ENCODE data around the gene COL4A1. TPM values are rescaled to one million over a fixed set of nuclear protein-coding genes. Genes with fewer than 3 reads are reported as not detected.

The COL4A1 gene
- polyA plus RNA-seq, 1 experiment, result 210 TPM

DNA sequence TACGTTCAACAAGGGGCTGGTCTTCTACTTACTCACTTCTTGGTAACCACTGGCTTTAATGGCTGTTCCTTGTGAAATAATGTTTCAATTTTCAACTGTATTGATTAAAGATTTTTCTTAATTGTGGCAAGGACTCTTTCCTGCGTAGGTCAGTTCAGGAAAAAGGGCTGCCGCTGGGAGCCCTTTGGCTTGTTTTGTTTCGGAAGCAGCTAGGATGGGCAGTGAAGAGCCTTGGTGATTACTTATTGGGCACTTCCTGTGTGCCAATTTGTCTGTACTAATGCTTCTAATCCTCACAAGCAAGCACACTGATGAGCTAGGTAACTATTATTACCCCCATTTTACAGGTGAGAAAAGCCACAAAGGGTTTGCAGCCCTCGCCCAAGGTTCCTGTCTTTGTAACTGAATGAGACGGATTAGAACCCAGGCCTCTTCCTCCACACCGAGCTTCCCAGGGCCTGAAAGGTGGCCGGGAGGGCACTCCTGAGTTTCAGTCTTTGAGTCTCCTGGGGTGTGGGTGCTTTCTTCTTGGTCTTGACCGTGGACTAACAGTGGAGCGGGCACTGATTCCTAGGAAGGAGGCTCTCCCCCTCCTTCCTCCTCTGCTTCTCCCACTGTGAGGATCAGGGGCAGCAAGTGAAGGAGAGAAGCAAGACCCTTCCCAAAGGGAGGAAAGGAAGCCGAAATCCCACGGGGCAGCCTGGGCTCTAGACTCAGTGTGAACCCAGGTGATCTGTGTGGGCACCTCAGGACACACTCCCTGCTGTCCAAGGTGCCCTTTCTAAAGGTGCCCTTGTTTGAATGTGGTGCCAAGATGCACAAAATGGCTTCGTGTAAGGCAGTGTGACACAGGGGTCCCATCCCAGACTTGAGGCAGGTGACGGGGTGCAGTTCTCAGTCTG is 3.8 kb upstream of the COL4A1 start:
- H3K27ac ChIP-seq (ENCODE audit: low read depth, low read length), result peak overlapping the region; percentile 11

DNA sequence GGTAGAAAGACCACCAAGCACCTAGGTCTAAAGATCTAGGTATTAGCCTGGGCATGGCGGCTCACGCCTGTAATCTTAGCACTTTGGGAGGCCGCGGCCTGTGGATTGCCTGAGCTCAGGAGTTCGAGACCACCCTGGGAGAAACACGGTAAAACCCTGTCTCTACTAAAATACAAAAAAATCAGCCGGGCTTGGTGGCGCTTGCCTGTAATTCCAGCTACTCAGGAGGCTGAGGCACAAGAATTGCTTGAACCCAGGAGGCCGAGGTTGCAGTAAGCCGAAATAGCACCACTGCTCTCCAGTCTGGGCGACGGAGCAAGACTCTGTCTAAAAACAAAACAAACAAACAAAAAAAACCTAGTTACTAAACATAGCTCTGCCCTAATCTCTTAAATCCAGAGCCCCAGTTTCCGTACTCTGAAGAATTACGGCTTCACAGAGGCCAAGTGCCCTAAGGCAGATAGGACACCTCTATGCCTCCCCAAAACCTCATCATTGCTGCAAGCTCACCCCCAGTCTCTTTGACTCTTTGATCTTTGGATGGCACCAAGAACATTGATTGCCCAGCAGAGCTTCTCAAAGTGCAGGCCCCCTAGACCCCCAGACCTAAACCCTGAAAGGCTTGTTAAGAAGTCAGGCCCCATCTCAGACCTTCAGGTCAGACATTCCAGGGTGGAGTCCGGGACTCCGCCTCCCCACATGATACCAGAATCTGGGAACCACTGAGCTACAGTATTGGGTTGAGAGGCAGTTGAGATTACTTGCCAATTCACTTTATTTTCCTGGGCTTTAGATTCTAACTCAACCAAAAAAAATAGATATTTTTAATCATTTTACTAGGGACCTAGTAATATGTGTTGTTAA is 2.9 kb upstream of the COL4A1 start:
- no peak for DNase-seq (ENCODE audit: low read depth, low spot score)
- POLR2A ChIA-PET, result interaction anchor here (0.6 to 2.0 kb wide), 5 partner anchors 10 to 88 kb away, joined by 3 to 11 read pairs (median 5); no protein-coding TSS in a partner anchor

More for the DNA sequence above, 3.8 kb upstream of the COL4A1 start:
- no peaks in the 10 kb centered on the region; the same call in 1 of the 2 replicates for H3K9me3 ChIP-seq (ENCODE audit: control insufficient read depth, insufficient read depth, low read length)
- no peak overlapping the region for H3K4me3 ChIP-seq (ENCODE audit: low read depth, low read length)
- POLR2A ChIA-PET, result no interaction called here
- no peak for DNase-seq (ENCODE audit: low read depth, low spot score)
- CTCF ChIA-PET, result interaction anchor here (1.2 to 3.1 kb wide), 2 partner anchors 64 to 89 kb away, joined by 3 to 12 read pairs; no protein-coding TSS in a partner anchor
- H3K27me3 ChIP-seq (ENCODE audit: control insufficient read depth, insufficient read depth, low read length), result no peaks in the 10 kb centered on the region
- TF ChIP-seq, protein P1, sequence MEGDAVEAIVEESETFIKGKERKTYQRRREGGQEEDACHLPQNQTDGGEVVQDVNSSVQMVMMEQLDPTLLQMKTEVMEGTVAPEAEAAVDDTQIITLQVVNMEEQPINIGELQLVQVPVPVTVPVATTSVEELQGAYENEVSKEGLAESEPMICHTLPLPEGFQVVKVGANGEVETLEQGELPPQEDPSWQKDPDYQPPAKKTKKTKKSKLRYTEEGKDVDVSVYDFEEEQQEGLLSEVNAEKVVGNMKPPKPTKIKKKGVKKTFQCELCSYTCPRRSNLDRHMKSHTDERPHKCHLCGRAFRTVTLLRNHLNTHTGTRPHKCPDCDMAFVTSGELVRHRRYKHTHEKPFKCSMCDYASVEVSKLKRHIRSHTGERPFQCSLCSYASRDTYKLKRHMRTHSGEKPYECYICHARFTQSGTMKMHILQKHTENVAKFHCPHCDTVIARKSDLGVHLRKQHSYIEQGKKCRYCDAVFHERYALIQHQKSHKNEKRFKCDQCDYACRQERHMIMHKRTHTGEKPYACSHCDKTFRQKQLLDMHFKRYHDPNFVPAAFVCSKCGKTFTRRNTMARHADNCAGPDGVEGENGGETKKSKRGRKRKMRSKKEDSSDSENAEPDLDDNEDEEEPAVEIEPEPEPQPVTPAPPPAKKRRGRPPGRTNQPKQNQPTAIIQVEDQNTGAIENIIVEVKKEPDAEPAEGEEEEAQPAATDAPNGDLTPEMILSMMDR (IDR thresholded peaks at IDR 0.05; ENCODE audit: low read depth, low read length), result no peak

DNA sequence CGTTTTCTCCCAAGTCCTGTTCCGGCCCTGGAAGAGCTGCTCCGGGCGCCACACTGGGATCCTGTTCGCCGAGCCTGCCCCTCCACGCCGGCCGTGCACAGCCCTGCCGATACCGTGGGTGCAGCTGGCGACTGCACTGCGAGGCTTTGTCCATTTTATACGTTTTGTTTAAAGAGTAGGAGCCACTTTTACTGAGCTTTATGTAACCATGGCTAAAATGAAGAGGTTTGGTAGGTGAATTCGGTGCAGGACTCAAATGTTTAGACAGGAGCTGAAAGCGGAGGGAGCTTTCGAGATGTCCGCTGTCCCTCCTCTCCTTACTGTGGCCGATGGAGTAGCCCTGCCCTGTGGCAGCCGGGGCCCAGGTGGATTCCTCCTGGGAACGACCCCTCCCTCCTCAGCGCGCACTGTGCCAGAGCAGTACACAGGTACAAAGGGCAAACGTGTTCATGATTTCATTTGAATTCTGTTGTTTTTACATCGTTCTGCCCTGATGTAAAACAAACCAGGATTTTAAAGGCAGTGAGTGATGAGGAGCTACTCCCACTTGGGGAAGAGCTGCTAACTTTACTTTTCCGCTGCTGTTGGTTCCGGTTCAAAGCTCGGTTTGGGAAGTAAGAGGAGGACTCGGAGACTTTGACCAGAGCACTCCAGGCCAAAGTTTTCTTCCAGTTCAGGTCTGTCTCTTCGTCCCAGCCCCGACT is 1.9 kb upstream of the COL4A1 start:
- ChIA-PET POLR2A (interaction anchor here (0.6 to 2.0 kb wide), 8 partner anchors 9 to 406 kb away, joined by 3 to 11 read pairs (median 5); no protein-coding TSS in a partner anchor), CTCF (interaction anchor here (0.8 to 3.1 kb wide), 3 partner anchors 30 to 88 kb away, joined by 3 to 12 read pairs (median 4); no protein-coding TSS in a partner anchor)
- peak overlapping the region; percentile 77 for H3K27ac ChIP-seq (ENCODE audit: low read depth, low read length)
- no peak for DNase-seq (ENCODE audit: low read depth, low spot score)
- H3K4me3 ChIP-seq (ENCODE audit: low read depth, low read length), result peak overlapping the region; percentile 87
- H3K9me3 ChIP-seq (ENCODE audit: control insufficient read depth, insufficient read depth, low read length), result no peaks in the 10 kb centered on the region; the same call in 1 of the 2 replicates
- TF ChIP-seq, protein P1 (IDR thresholded peaks at IDR 0.05; ENCODE audit: low read depth, low read length), result no peak
- no peaks in the 10 kb centered on the region for H3K27me3 ChIP-seq (ENCODE audit: control insufficient read depth, insufficient read depth, low read length)

More for the DNA sequence above, 2.9 kb upstream of the COL4A1 start:
- no peaks in the 10 kb centered on the region; the same call in 1 of the 2 replicates for H3K9me3 ChIP-seq (ENCODE audit: control insufficient read depth, insufficient read depth, low read length)
- TF ChIP-seq, protein P1 (IDR thresholded peaks at IDR 0.05; ENCODE audit: low read depth, low read length), result no peak
- H3K4me3 ChIP-seq (ENCODE audit: low read depth, low read length), result peak overlapping the region; percentile 87
- no peaks in the 10 kb centered on the region for H3K27me3 ChIP-seq (ENCODE audit: control insufficient read depth, insufficient read depth, low read length)
- CTCF ChIA-PET, result interaction anchor here (1.2 to 3.1 kb wide), 3 partner anchors 63 to 89 kb away, joined by 3 to 12 read pairs (median 4); no protein-coding TSS in a partner anchor
- peak overlapping the region; percentile 11 for H3K27ac ChIP-seq (ENCODE audit: low read depth, low read length)

DNA sequence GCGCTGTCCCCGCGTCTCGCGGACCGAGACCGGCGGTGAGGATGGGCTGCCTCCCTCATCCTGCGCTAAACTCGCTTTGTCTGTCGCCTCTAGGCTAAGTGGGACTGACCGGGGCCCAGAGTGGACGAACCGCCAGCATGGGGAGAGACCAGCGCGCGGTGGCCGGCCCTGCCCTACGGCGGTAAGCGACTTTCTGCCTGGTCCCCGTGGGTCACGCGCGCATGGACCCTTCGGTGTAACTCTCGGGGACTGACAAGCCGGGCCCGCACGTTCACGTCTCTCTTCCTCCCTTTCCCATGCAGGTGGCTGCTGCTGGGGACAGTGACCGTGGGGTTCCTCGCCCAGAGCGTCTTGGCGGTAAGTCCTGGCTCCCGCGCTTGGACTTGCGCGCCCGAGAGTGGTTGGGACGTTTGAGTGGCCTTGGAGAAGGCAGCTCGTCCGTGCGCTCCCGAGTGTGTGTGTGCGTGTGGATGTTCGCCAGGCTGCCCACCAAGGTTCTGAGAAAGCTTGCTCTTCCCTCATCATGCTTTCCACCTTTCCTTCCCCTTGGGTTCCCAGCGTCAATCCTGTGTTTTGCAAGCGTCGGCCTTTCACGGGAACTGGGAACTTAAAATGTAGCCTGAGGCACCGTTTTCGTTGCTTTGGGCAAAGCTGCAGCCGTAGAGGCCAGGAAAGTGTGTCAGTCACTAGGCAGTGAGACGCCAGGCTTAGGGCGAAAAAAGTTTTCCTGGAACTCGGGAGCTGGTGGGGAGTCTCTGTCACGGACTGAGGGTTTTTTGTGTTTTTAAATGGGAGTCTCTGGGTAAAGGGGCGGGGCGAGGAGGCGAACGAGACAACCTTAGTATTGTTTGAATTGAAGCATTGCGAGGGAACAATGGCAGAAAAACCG is 1.1 kb upstream of the COL4A1 start:
- Histone ChIP-seq H3K27me3 (ENCODE audit: control insufficient read depth, insufficient read depth, low read length) (no peaks in the 10 kb centered on the region), H3K4me3 (ENCODE audit: low read depth, low read length) (peak overlapping the region; percentile 87), H3K27ac (ENCODE audit: low read depth, low read length) (peak overlapping the region; percentile 77), H3K9me3 (ENCODE audit: control insufficient read depth, insufficient read depth, low read length) (no peaks in the 10 kb centered on the region; the same call in 1 of the 2 replicates)
- TF ChIP-seq, protein P1 (IDR thresholded peaks at IDR 0.05; ENCODE audit: low read depth, low read length), result no peak
- CTCF ChIA-PET, result interaction anchor here (0.8 to 3.1 kb wide), 4 partner anchors 31 to 87 kb away, joined by 3 to 12 read pairs (median 4); no protein-coding TSS in a partner anchor
- no peak for DNase-seq (ENCODE audit: low read depth, low spot score)
- POLR2A ChIA-PET, result interaction anchor here (1.0 to 2.0 kb wide), 9 partner anchors 8 to 407 kb away, joined by 3 to 18 read pairs (median 5); no protein-coding TSS in a partner anchor

All from AG04450 (cell line).